Measurements from ENCODE around the gene PFN1. TPM values are rescaled to one million over a fixed set of nuclear protein-coding genes. Genes with fewer than 3 reads are reported as not detected.

Gene PFN1

DNA sequence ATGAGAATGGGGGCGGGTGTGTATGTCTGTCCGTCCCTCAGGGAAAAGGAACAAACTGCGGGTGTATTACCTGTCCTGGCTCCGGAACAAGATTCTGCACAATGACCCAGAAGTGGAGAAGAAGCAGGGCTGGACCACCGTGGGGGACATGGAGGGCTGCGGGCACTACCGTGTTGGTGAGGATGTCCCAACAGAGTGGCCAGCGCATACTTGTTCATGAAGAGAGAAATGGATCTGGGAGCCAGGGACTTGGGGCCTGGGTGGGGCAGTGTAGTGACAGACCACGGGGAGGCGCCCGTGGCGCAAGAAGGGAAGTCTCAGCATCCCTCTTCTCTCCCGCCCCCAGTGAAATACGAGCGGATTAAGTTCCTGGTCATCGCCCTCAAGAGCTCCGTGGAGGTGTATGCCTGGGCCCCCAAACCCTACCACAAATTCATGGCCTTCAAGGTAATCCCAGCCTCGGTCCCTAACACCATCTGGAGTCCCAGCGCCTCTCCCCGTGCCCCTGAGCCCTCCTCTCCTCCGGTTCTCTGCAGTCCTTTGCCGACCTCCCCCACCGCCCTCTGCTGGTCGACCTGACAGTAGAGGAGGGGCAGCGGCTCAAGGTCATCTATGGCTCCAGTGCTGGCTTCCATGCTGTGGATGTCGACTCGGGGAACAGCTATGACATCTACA lies 52.5 kb downstream of the PFN1 start:
- Histone ChIP-seq H3K56ac (ENCODE audit: low read length) (no peak overlapping the region), H2BK5ac (ENCODE audit: low read length) (no peak overlapping the region), H3K23ac (ENCODE audit: low read length) (no peak overlapping the region), H3K36me3 (ENCODE audit: control insufficient read depth, insufficient read depth, low read length) (peaks cover 4% of the 10 kb centered on the region), H2BK120ac (ENCODE audit: low read depth, low read length) (no peak overlapping the region), H3K79me1 (ENCODE audit: low read length) (no peaks in the 10 kb centered on the region), H4K5ac (ENCODE audit: low read length) (no peak overlapping the region), H2AK5ac (ENCODE audit: low read length) (no peak overlapping the region), H3K4ac (ENCODE audit: low read depth, low read length) (no peak overlapping the region), H4K8ac (ENCODE audit: low read depth, low read length) (no peak overlapping the region), H3K79me2 (ENCODE audit: control insufficient read depth, insufficient read depth, low read length) (no peaks in the 10 kb centered on the region), H3K9ac (ENCODE audit: low read length) (no peak overlapping the region), H3K18ac (ENCODE audit: low read length) (no peak overlapping the region), H2BK15ac (replicated peaks; ENCODE audit: low read depth) (no peak overlapping the region), H3K27ac (ENCODE audit: low read depth, low read length) (no peak overlapping the region), H3K4me3 (ENCODE audit: low read length) (no peak overlapping the region), H3K4me1 (ENCODE audit: control insufficient read depth, low read depth, low read length) (no peaks in the 10 kb centered on the region), H3K4me2 (ENCODE audit: low read length) (no peak overlapping the region), H3K27me3 (ENCODE audit: insufficient read depth, low read length, poor library complexity) (no peaks in the 10 kb centered on the region)
- DNase-seq, result peak; percentile 69
- no CpG with 5 or more reads among the region's 27 CpGs for WGBS (ENCODE audit: extremely low coverage, insufficient coverage, low lambda C conversion rate)

Small RNA genes within 50 kb of the gene (small RNA-seq; reads per million reads assigned to genes)
- gene MIR6864 (ENCODE audit: insufficient read depth) (not detected), gene MIR6865 (ENCODE audit: insufficient read depth) (not detected)
